ENCODE results near the gene THBS2. TPM values are rescaled to one million over a fixed set of nuclear protein-coding genes. Genes with fewer than 3 reads are reported as not detected.
"Not testable (repeated sequence)": the region's sequence is repeated elsewhere in the genome, so short reads cannot be mapped to it uniquely, and the experiment has no call there.

The THBS2 gene
- total and polyA plus RNA-seq, 12 donors: 5.2 to 45.9 (median 10.7) TPM

GRCh38 chr6:169265486-169266131 is 12.0 kb upstream of the THBS2 start:
- no peak overlapping the region for H3K4me3 ChIP-seq
- H3K27ac ChIP-seq: no peak overlapping the region
- ATAC-seq (no peak), DNase-seq (no peak)
- H3K27me3 ChIP-seq: peaks cover 0 to 6% (median 0%) of the 10 kb centered on the region in 7 donors
- WGBS, 2 donors: 78 to 86% methylated on average over 12 of the region's 12 CpGs
- TF ChIP-seq CTCF (IDR thresholded peaks at IDR 0.05): no peak
- H3K4me1 ChIP-seq: peaks cover 0 to 14% (median 0%) of the 10 kb centered on the region in 9 donors
- intact Hi-C loops (cut with DNase I): no loop called here
- H3K36me3 ChIP-seq: no peaks in the 10 kb centered on the region
- peaks cover 0 to 8% (median 0%) of the 10 kb centered on the region in 11 donors for H3K9me3 ChIP-seq

- ATAC-seq (peak in 6 of 8 donors; percentile 47 to 79 (median 64)), DNase-seq (peak; percentile 55 to 59)
- intact Hi-C loops (cut with DNase I): no loop called here
- Histone ChIP-seq H3K9me3 (peaks cover 0 to 6% (median 0%) of the 10 kb centered on the region in 11 donors), H3K27me3 (peaks cover 0 to 10% (median 0%) of the 10 kb centered on the region in 7 donors), H3K4me1 (peaks cover 0 to 3% (median 0%) of the 10 kb centered on the region in 9 donors), H3K36me3 (no peaks in the 10 kb centered on the region), H3K4me3 (no peak overlapping the region), H3K27ac (no peak overlapping the region)
- no peak for TF ChIP-seq CTCF (IDR thresholded peaks at IDR 0.05)
- 78 to 81% methylated on average over 21 of the region's 21 CpGs for WGBS, 2 donors
Observed at GRCh38 chr6:169263836-169264608, 10.4 kb upstream of the THBS2 start.

- H3K36me3 ChIP-seq: no peaks in the 10 kb centered on the region
- no peak for TF ChIP-seq CTCF (IDR thresholded peaks at IDR 0.05)
- ATAC-seq (no peak), DNase-seq (no peak)
- H3K27ac ChIP-seq: no peak overlapping the region
- peaks cover 0 to 5% (median 0%) of the 10 kb centered on the region in 11 donors for H3K9me3 ChIP-seq
- no peak overlapping the region for H3K4me3 ChIP-seq
- 46 to 48% methylated on average over 3 of the region's 3 CpGs for WGBS, 2 donors
- H3K4me1 ChIP-seq: no peaks in the 10 kb centered on the region
- intact Hi-C loops (cut with DNase I): no loop called here
- peaks cover 0 to 13% (median 0%) of the 10 kb centered on the region in 7 donors for H3K27me3 ChIP-seq
Observed at GRCh38 chr6:169263374-169263773, 9.7 kb upstream of the THBS2 start.

GRCh38 chr6:169262602-169263001 is 9.0 kb upstream of the THBS2 start:
- DNase-seq; intact Hi-C loops (cut with DNase I); H3K27ac ChIP-seq; H3K4me3 ChIP-seq; H3K36me3 ChIP-seq; H3K9me3 ChIP-seq; H3K4me1 ChIP-seq; ATAC-seq: not testable (repeated sequence)
- peaks cover 0 to 13% (median 0%) of the 10 kb centered on the region in 7 donors for H3K27me3 ChIP-seq
- WGBS, 2 donors: 89 to 91% methylated on average over 10 to 14 of the region's 14 CpGs

Data from heart right ventricle (tissue), 16 donors.